Stimulated activated naive B cell treated with anti-CD40 and anti-IgM and Interleukin-4, amounts not matched to agents 10 μg/mL and 1 μg/mL and 100 μg/mL, for 72 hours (primary cell): Measurements from ENCODE around the gene ADAMTS17.

ENCODE experiments used
- ATAC-seq, 2 donors: fragments of 150-1000 bp; cut with Tn5 transposase; replicated peaks; 2 replicates each; pipeline ENCODE4 v1.10.0; 2021; ENCODE audit warnings: moderate library complexity in 1 of 2
- DNase-seq: peaks from one replicate; pipeline ENCODE4 v3.0.0; 2021
- H3K27ac Mint-ChIP-seq: one replicate; pipeline ENCODE4 v1.8.0; 2022; ENCODE audit warnings: mild to moderate bottlenecking, mixed read lengths
- H3K27me3 Mint-ChIP-seq, 2 donors: one replicate each; pipeline ENCODE4 v1.8.0; 2022; ENCODE audit warnings: mixed read lengths in 2 of 2
- H3K36me3 Mint-ChIP-seq, 2 donors: one replicate each; pipeline ENCODE4 v1.8.0; 2022; ENCODE audit warnings: mixed read lengths in 2 of 2, mild to moderate bottlenecking in 1 of 2
- H3K4me1 Mint-ChIP-seq, 2 donors: one replicate each; pipeline ENCODE4 v1.8.0; 2022; ENCODE audit warnings: mixed read lengths in 2 of 2, mild to moderate bottlenecking in 1 of 2
- H3K4me3 Mint-ChIP-seq, 2 donors: one replicate each; pipeline ENCODE4 v1.8.0; 2022; ENCODE audit warnings: mild to moderate bottlenecking in 2 of 2, mixed read lengths in 2 of 2, moderate library complexity in 1 of 2
- H3K9me3 Mint-ChIP-seq, 2 donors: one replicate each; pipeline ENCODE4 v1.8.0; 2022; ENCODE audit warnings: mixed read lengths in 2 of 2, mild to moderate bottlenecking in 1 of 2

The ADAMTS17 gene

GRCh38 chr15:100263031-100263430 lies 78.7 kb downstream of the ADAMTS17 start:
- ATAC-seq (no peak), DNase-seq (no peak)
- Mint-ChIP-seq H3K36me3 (no peaks in the 10 kb centered on the region), H3K4me3 (no peak overlapping the region), H3K27ac (no peak overlapping the region), H3K27me3 (no peaks in the 10 kb centered on the region), H3K9me3 (peaks cover 0 to 1% of the 10 kb centered on the region in 2 donors), H3K4me1 (no peaks in the 10 kb centered on the region)

- DNase-seq (no peak), ATAC-seq (no peak)
- Mint-ChIP-seq H3K9me3 (peaks cover 0 to 1% of the 10 kb centered on the region in 2 donors), H3K27ac (no peak overlapping the region), H3K4me3 (no peak overlapping the region), H3K4me1 (no peaks in the 10 kb centered on the region), H3K27me3 (no peaks in the 10 kb centered on the region), H3K36me3 (no peaks in the 10 kb centered on the region)
These were observed 80.2 kb downstream of the ADAMTS17 start for GRCh38 chr15:100261302-100262240.

DNA sequence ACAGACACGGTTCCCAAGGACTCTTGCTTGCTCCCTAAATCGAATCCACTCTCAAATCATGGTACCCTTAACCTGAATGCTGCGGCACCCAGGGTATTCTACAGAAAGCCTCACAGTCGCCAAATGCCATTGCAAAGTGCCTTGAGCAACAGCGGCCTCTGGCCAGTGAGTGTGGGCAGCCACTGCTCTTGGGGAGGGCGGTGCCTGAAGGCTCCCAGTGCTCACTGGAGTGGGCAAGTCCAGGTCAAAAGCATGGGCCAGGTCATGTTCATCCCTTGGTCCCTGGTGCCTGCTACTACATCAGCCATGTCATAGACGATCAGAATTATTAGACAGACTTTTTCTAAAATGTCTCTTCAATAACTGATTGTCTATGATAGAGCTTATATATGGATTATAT lies 82.5 kb downstream of the ADAMTS17 start:
- no peaks in the 10 kb centered on the region for H3K4me1 Mint-ChIP-seq
- H3K36me3 Mint-ChIP-seq: no peaks in the 10 kb centered on the region
- H3K9me3 Mint-ChIP-seq: peaks cover 0 to 1% of the 10 kb centered on the region in 2 donors
- no peak overlapping the region for H3K27ac Mint-ChIP-seq
- no peaks in the 10 kb centered on the region for H3K27me3 Mint-ChIP-seq
- ATAC-seq (no peak), DNase-seq (no peak)
- H3K4me3 Mint-ChIP-seq: no peak overlapping the region

GRCh38 chr15:100256970-100257650 lies 84.7 kb downstream of the ADAMTS17 start:
- no peak for ATAC-seq
- DNase-seq: no peak
- Mint-ChIP-seq H3K27ac (no peak overlapping the region), H3K36me3 (no peaks in the 10 kb centered on the region), H3K4me1 (no peaks in the 10 kb centered on the region), H3K4me3 (no peak overlapping the region), H3K27me3 (peaks cover 0 to 3% of the 10 kb centered on the region in 2 donors), H3K9me3 (peaks cover 0 to 3% of the 10 kb centered on the region in 2 donors)

- Mint-ChIP-seq H3K4me3 (no peak overlapping the region), H3K4me1 (no peaks in the 10 kb centered on the region), H3K36me3 (no peaks in the 10 kb centered on the region), H3K27me3 (peaks cover 0 to 5% of the 10 kb centered on the region in 2 donors), H3K27ac (no peak overlapping the region), H3K9me3 (peaks cover 0 to 3% of the 10 kb centered on the region in 2 donors)
- ATAC-seq: no peak
- DNase-seq: no peak
These were observed 85.4 kb downstream of the ADAMTS17 start for GRCh38 chr15:100256101-100256969.

GRCh38 chr15:100255644-100256043 lies 86.1 kb downstream of the ADAMTS17 start:
- H3K27me3 Mint-ChIP-seq: peaks cover 0 to 5% of the 10 kb centered on the region in 2 donors
- no peaks in the 10 kb centered on the region for H3K4me1 Mint-ChIP-seq
- peaks cover 0 to 3% of the 10 kb centered on the region in 2 donors for H3K9me3 Mint-ChIP-seq
- H3K27ac Mint-ChIP-seq: no peak overlapping the region
- ATAC-seq (no peak), DNase-seq (no peak)
- H3K4me3 Mint-ChIP-seq: no peak overlapping the region
- no peaks in the 10 kb centered on the region for H3K36me3 Mint-ChIP-seq

- DNase-seq (no peak), ATAC-seq (no peak)
- H3K27ac Mint-ChIP-seq: no peak overlapping the region
- peaks cover 0 to 5% of the 10 kb centered on the region in 2 donors for H3K27me3 Mint-ChIP-seq
- H3K36me3 Mint-ChIP-seq: no peaks in the 10 kb centered on the region
- H3K4me3 Mint-ChIP-seq: no peak overlapping the region
- no peaks in the 10 kb centered on the region for H3K4me1 Mint-ChIP-seq
- peaks cover 0 to 3% of the 10 kb centered on the region in 2 donors for H3K9me3 Mint-ChIP-seq
These were observed 87.1 kb downstream of the ADAMTS17 start for GRCh38 chr15:100254691-100255090.

DNA sequence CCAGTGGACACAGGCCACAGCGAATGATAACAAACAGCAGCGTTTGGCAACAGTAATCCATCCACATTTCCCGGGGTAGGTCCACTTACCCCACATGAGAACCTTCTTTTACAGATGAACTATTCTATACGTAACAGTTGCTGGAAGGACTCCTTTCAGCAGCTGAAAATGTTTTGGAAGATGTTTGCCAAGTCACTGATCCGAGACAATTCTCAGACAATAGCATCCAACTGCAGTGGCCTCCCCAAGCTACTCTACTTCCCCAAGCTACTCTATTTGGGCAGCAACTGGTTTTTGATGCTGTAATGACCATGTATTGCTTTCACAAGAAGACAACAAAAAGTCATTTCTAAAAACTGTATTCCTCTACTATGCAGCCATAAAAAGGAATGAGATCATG lies 87.5 kb downstream of the ADAMTS17 start:
- no peak overlapping the region for H3K27ac Mint-ChIP-seq
- no peaks in the 10 kb centered on the region for H3K36me3 Mint-ChIP-seq
- no peak overlapping the region for H3K4me3 Mint-ChIP-seq
- no peak for ATAC-seq
- DNase-seq: no peak
- peaks cover 0 to 5% of the 10 kb centered on the region in 2 donors for H3K27me3 Mint-ChIP-seq
- H3K9me3 Mint-ChIP-seq: peaks cover 0 to 3% of the 10 kb centered on the region in 2 donors
- H3K4me1 Mint-ChIP-seq: no peaks in the 10 kb centered on the region

GRCh38 chr15:100253640-100254039 lies 88.1 kb downstream of the ADAMTS17 start:
- Mint-ChIP-seq H3K27ac (no peak overlapping the region), H3K4me3 (no peak overlapping the region), H3K9me3 (peaks cover 0 to 3% of the 10 kb centered on the region in 2 donors), H3K27me3 (peaks cover 0 to 5% of the 10 kb centered on the region in 2 donors), H3K36me3 (no peaks in the 10 kb centered on the region), H3K4me1 (no peaks in the 10 kb centered on the region)
- ATAC-seq (no peak), DNase-seq (no peak)

DNA sequence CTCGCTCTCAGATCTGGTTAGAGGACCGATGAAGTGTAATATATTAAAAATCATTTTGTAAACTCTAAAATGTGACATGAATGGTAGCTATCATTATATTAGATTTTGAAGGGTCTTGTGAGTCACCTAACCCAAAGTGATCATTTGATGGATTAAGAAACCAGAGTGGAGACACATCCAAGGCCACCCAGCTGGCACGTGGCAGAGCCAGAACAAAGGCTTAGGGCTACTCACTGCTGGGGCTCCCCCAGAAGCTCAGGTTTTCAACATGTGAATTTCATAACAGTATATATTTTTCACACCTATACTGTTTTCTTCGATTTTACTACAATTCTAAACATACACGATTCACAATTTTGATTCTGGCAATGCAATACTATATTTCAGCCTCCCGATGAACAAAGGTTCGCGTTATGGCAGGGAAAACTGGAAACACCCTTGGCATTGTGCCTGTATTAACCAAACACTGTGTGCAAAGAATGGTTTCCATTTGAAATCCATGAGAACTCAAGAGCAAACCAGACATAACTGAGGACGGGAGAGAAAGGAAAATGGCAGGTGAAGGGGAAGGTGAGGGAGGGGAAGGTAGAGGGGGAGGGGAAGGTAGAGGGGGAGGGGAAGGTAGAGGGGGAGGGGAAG lies 88.9 kb downstream of the ADAMTS17 start:
- Mint-ChIP-seq H3K4me1 (no peaks in the 10 kb centered on the region), H3K4me3 (no peak overlapping the region), H3K27me3 (peaks cover 0 to 5% of the 10 kb centered on the region in 2 donors), H3K27ac (no peak overlapping the region), H3K9me3 (peaks cover 0 to 1% of the 10 kb centered on the region in 2 donors), H3K36me3 (no peaks in the 10 kb centered on the region)
- DNase-seq: no peak
- ATAC-seq: no peak

- Mint-ChIP-seq H3K27me3 (peaks cover 0 to 5% of the 10 kb centered on the region in 2 donors), H3K4me1 (no peaks in the 10 kb centered on the region), H3K9me3 (peaks cover 0 to 3% of the 10 kb centered on the region in 2 donors), H3K36me3 (no peaks in the 10 kb centered on the region), H3K27ac (no peak overlapping the region), H3K4me3 (no peak overlapping the region)
- ATAC-seq: no peak
- no peak for DNase-seq
These were observed 89.4 kb downstream of the ADAMTS17 start for GRCh38 chr15:100252359-100252758.

GRCh38 chr15:100250176-100250800 lies 91.5 kb downstream of the ADAMTS17 start:
- H3K9me3 Mint-ChIP-seq: peaks cover 0 to 3% of the 10 kb centered on the region in 2 donors
- H3K27me3 Mint-ChIP-seq: peaks cover 0 to 5% of the 10 kb centered on the region in 2 donors
- H3K4me3 Mint-ChIP-seq: no peak overlapping the region
- H3K36me3 Mint-ChIP-seq: no peaks in the 10 kb centered on the region
- DNase-seq (no peak), ATAC-seq (no peak)
- no peaks in the 10 kb centered on the region for H3K4me1 Mint-ChIP-seq
- H3K27ac Mint-ChIP-seq: no peak overlapping the region

DNA sequence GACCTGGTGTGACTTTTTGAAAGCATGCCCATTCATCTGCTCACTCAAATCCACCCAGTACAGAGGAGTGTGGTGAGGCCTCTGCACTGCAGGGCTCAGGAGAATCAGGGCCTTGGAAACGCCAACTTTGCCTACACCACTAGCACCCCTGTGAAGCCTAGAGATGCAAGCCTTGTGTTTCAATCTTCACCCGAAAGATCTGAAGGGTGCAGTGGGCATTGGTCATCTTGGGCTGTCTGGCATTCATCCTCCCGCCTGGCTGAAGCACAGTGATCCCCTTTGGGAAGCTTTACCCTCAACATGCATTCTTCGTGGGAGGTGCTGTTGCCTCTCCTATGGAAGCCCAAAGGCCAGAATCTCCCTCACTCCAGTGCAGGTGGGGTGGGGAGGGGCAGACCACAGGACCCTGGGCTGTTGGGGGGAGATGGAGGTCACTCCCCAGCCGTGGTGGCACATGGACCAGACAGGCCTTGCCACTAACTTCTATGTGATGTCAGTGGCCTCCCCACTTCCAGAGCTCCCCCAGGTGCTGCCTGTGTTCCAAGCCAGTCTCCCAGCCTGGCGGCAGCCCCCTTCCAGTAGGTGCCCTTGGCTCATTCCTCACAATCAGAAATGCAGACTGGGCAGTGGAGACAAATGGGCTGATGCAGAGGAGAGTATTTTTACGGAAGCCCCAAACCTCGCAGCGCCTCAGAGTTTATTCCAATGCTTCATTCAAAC lies 92.5 kb downstream of the ADAMTS17 start:
- Mint-ChIP-seq H3K27ac (no peak overlapping the region), H3K9me3 (peaks cover 0 to 5% of the 10 kb centered on the region in 2 donors), H3K27me3 (peaks cover 0 to 5% of the 10 kb centered on the region in 2 donors), H3K4me1 (no peaks in the 10 kb centered on the region), H3K4me3 (no peak overlapping the region), H3K36me3 (no peaks in the 10 kb centered on the region)
- DNase-seq (no peak), ATAC-seq (no peak)
